CD8-positive, alpha-beta memory T cell (primary cell): ENCODE data around the gene TMTC1. TPM values are rescaled to one million over a fixed set of nuclear protein-coding genes. Genes with fewer than 3 reads are reported as not detected.

ENCODE experiments used
- CTCF ChIA-PET: fragments of 350-600 bp; sonication (Branson Sonifier 250); formaldehyde crosslinking; loops from one replicate; lab custom pipeline; 2021; ENCODE audit warnings: antibody characterized with exemption; lab: Charles Lee
- POLR2A ChIA-PET: fragments of 350-600 bp; sonication (Branson Sonifier 250); formaldehyde crosslinking; loops from one replicate; lab custom pipeline; 2021; ENCODE audit warnings: antibody characterized with exemption; lab: Charles Lee
- DNase-seq, 5 donors: peaks; one replicate each; pipeline versions ENCODE4 v3.0.0 to v3.0.0-alpha.2; 2020 to 2022; ENCODE audit warnings: mixed read lengths in 1 of 5
- H3K27ac ChIP-seq: one replicate; pipeline ENCODE4 v1.7.0; 2013; ENCODE audit warnings: low read depth, mild to moderate bottlenecking, low read length, moderate library complexity
- H3K27me3 ChIP-seq: 2 replicates; pipeline ENCODE4 v1.7.0; 2013; ENCODE audit warnings: low read length, mild to moderate bottlenecking; ENCODE audit not compliant: insufficient read depth, poor library complexity, severe bottlenecking
- H3K36me3 ChIP-seq: 2 replicates; pipeline ENCODE4 v1.7.0; 2013; ENCODE audit warnings: mild to moderate bottlenecking, low read length, moderate library complexity; ENCODE audit not compliant: insufficient read depth
- H3K4me1 ChIP-seq: 2 replicates; pipeline ENCODE4 v1.7.0; 2013; ENCODE audit warnings: mild to moderate bottlenecking, low read length, moderate library complexity; ENCODE audit not compliant: insufficient read depth
- H3K4me3 ChIP-seq: 2 replicates; pipeline ENCODE4 v1.7.0; 2013; ENCODE audit warnings: mild to moderate bottlenecking, low read length
- H3K9me3 ChIP-seq: 2 replicates; pipeline ENCODE4 v1.7.0; 2013; ENCODE audit warnings: mild to moderate bottlenecking, low read length
- H3K27ac Mint-ChIP-seq, 8 donors: one replicate each; pipeline ENCODE4 v1.8.0; 2020 to 2021; ENCODE audit warnings: mixed read lengths in 8 of 8, mild to moderate bottlenecking in 6 of 8, inconsistent platforms in 3 of 8, moderate library complexity in 3 of 8
- H3K27me3 Mint-ChIP-seq, 2 donors: one replicate each; pipeline ENCODE4 v1.8.0; 2020 to 2021; ENCODE audit warnings: mixed read lengths in 2 of 2, mild to moderate bottlenecking in 1 of 2, moderate library complexity in 1 of 2
- H3K36me3 Mint-ChIP-seq, 3 donors: one replicate each; pipeline ENCODE4 v1.8.0; 2020 to 2021; ENCODE audit warnings: mixed read lengths in 3 of 3, inconsistent platforms in 1 of 3, mild to moderate bottlenecking in 1 of 3
- H3K4me1 Mint-ChIP-seq, 3 donors: one replicate each; pipeline ENCODE4 v1.8.0; 2020 to 2021; ENCODE audit warnings: mixed read lengths in 3 of 3, inconsistent platforms in 1 of 3, mild to moderate bottlenecking in 1 of 3
- H3K4me3 Mint-ChIP-seq, 7 donors: one replicate each; pipeline ENCODE4 v1.8.0; 2020 to 2021; ENCODE audit warnings: mixed read lengths in 7 of 7, mild to moderate bottlenecking in 6 of 7, moderate library complexity in 4 of 7, inconsistent platforms in 2 of 7
- H3K9me3 Mint-ChIP-seq, 5 donors: one replicate each; pipeline ENCODE4 v1.8.0; 2020 to 2022; ENCODE audit warnings: mixed read lengths in 5 of 5, mild to moderate bottlenecking in 3 of 5, moderate library complexity in 2 of 5, inconsistent platforms in 1 of 5
- polyA plus RNA-seq: library from polyadenylated mRNA; unstranded; fragments of 300-500 nt; fragmentation: Illumina TruSeq; gene quantifications from one replicate; pipeline ENCODE4 v1.2.3, GENCODE V29; 2021
- total RNA-seq, 2 experiments: library from RNA; stranded (reverse); gene quantifications; one replicate each; pipeline ENCODE4 v1.2.3, GENCODE V29; 2021

The TMTC1 gene
- total and polyA plus RNA-seq, 3 experiments from 2014 or later: not detected

DNA sequence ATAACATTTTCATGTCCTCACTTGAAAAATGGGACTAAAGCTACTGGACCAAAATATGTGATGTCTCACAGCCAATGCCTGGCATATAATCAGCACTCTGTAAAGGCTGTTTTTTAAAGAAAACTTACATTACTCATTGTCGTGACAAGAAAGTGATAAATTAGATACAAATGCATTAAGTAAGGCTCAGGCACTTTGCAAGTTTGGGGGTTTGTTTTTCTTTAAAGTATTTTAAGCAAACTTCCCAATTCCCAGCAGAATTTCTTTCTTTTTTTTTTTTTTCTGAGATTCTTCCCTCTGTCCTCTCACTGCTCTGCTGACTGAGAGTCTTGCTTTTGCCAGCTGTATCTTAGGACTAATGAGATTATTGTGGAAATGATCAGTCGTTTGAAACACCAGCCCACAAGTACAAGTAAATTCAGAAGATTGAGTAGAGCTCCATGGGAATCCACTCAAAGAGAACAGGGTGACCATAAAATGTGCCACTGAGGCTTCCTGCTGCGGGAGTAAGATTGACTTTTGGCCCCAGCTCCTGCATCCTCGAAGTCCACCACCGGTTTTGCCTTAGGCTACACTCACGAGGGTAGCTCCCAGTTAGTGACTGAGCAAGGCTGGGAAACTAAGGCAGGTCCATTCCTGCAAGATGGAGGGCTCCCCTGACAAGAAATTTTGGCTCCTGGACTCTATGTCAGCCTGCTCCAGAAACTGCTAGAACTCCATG lies 82.8 kb downstream of the TMTC1 start:
- POLR2A ChIA-PET: no interaction called here
- Mint-ChIP-seq H3K4me3 (no peak overlapping the region), H3K27me3 (peaks cover 0 to 6% of the 10 kb centered on the region in 2 donors), H3K4me1 (no peaks in the 10 kb centered on the region), H3K27ac (peak overlapping the region in 1 of 8 donors; percentile 61), H3K9me3 (peaks cover 0 to 3% (median 0%) of the 10 kb centered on the region in 5 donors), H3K36me3 (no peaks in the 10 kb centered on the region)
- Histone ChIP-seq H3K36me3 (no peaks in the 10 kb centered on the region), H3K9me3 (no peaks in the 10 kb centered on the region), H3K27ac (no peak overlapping the region), H3K4me3 (no peak overlapping the region), H3K27me3 (no peaks in the 10 kb centered on the region), H3K4me1 (no peaks in the 10 kb centered on the region)
- CTCF ChIA-PET: no interaction called here
- no peak for DNase-seq

DNA sequence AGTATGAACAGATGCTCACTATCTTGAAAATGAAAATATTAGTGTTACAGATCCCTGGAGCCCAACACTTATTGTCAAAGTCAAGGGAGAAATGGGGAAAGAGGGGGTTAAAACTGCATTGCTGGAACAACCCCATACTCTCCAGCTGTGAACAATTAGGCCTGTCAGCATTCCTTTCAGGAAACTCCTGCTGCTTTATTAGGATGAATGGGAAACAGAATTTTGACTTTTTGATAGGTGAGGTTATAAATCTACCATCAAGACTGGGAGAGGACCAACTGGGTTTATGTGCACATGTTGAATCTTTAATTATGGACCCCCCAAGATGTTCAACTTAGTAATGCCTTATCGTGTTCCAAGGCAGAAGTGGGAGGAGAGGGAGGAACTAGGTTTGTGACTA lies 85.0 kb downstream of the TMTC1 start:
- POLR2A ChIA-PET: no interaction called here

DNA sequence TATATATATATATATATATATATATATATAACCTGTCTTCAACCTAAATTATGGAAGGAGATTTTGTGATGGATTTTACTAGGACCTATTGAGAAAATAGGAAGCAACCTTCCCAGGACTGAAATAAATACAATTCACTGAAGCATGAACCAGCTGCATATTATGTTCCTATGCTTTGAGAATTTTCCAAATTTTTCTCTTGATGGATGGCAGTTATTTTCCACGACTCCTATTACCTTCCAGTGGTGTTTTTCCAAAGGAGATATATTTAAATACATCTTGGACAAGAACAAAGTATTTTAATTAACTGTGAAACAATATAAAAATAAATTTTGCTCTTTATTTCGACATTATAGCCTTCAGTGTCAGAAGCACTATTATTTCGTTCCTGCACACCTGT lies 87.9 kb downstream of the TMTC1 start:
- ChIA-PET POLR2A (no interaction called here), CTCF (no interaction called here)

More for the DNA sequence above, 85.0 kb downstream of the TMTC1 start:
- Mint-ChIP-seq H3K4me3 (no peak overlapping the region), H3K27me3 (peaks cover 0 to 6% of the 10 kb centered on the region in 2 donors), H3K4me1 (no peaks in the 10 kb centered on the region), H3K36me3 (no peaks in the 10 kb centered on the region), H3K27ac (no peak overlapping the region), H3K9me3 (peaks cover 0 to 5% (median 0%) of the 10 kb centered on the region in 5 donors)
- Histone ChIP-seq H3K4me1 (no peaks in the 10 kb centered on the region), H3K36me3 (no peaks in the 10 kb centered on the region), H3K27ac (no peak overlapping the region), H3K4me3 (no peak overlapping the region), H3K27me3 (no peaks in the 10 kb centered on the region), H3K9me3 (no peaks in the 10 kb centered on the region)
- CTCF ChIA-PET: no interaction called here
- DNase-seq: no peak

DNA sequence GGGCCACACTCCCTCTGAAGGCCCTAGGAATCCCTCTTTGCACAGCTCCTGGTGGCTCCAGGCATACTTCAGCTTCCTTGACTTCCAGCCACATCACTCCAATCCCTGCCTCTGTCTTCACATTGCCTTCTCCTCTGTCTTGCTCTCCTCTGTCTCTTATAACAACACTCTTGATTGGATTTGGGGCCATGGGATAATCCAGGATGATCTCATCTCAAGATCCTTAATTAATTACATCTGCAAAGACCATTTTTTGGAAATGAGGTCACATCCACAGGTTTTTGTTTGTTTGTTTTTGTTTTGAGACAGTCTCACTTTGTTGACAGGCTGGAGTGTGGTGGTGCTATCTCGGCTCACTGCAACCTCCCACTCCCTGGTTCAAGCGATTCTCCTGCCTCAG lies 88.7 kb downstream of the TMTC1 start:
- Mint-ChIP-seq H3K4me1 (no peaks in the 10 kb centered on the region), H3K4me3 (no peak overlapping the region), H3K9me3 (peaks cover 0 to 5% (median 0%) of the 10 kb centered on the region in 5 donors), H3K36me3 (no peaks in the 10 kb centered on the region), H3K27ac (no peak overlapping the region), H3K27me3 (peaks cover 0 to under 1% of the 10 kb centered on the region in 2 donors)
- ChIA-PET CTCF (no interaction called here), POLR2A (no interaction called here)
- no peak overlapping the region for H3K27ac ChIP-seq
- H3K4me1 ChIP-seq: no peaks in the 10 kb centered on the region
- no peaks in the 10 kb centered on the region for H3K27me3 ChIP-seq
- no peak overlapping the region for H3K4me3 ChIP-seq
- no peaks in the 10 kb centered on the region for H3K9me3 ChIP-seq
- DNase-seq: no peak
- no peaks in the 10 kb centered on the region for H3K36me3 ChIP-seq

More for the DNA sequence above, 87.9 kb downstream of the TMTC1 start:
- no peaks in the 10 kb centered on the region for H3K36me3 Mint-ChIP-seq
- Histone ChIP-seq H3K27ac (no peak overlapping the region), H3K27me3 (no peaks in the 10 kb centered on the region), H3K9me3 (no peaks in the 10 kb centered on the region), H3K36me3 (no peaks in the 10 kb centered on the region), H3K4me1 (no peaks in the 10 kb centered on the region), H3K4me3 (no peak overlapping the region)
- no peaks in the 10 kb centered on the region for H3K4me1 Mint-ChIP-seq
- peaks cover 0 to 5% (median 0%) of the 10 kb centered on the region in 5 donors for H3K9me3 Mint-ChIP-seq
- H3K4me3 Mint-ChIP-seq: no peak overlapping the region
- no peak for DNase-seq
- H3K27ac Mint-ChIP-seq: no peak overlapping the region
- peaks cover 0 to 4% of the 10 kb centered on the region in 2 donors for H3K27me3 Mint-ChIP-seq

DNA sequence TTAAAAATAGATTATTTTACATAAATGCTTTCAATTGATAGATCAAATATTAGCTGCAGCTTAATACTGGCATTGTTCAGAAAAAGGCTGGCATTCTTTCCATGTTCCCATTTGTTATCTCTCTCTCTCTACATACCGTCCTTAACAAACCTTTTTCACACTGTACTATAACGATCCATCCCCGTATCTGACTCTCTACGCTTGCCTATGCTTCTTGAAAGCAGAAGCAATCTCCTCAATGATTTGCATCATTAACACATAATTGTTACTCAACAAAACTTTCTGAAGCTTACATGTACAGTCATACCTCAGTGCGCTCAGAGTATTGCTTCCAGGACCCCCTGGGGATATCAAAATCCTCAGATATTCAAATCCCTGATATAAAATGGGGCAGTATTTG lies 89.7 kb downstream of the TMTC1 start:
- no peaks in the 10 kb centered on the region for H3K27me3 ChIP-seq
- H3K27ac Mint-ChIP-seq: no peak overlapping the region
- H3K27ac ChIP-seq: no peak overlapping the region
- ChIA-PET POLR2A (no interaction called here), CTCF (interaction anchor here (1.1 kb wide), 1 partner anchor 10 kb away, joined by 3 read pairs; no protein-coding TSS in a partner anchor)
- no peaks in the 10 kb centered on the region for H3K9me3 ChIP-seq
- no peak overlapping the region for H3K4me3 Mint-ChIP-seq
- no peak for DNase-seq
- H3K36me3 ChIP-seq: no peaks in the 10 kb centered on the region
- no peaks in the 10 kb centered on the region for H3K4me1 Mint-ChIP-seq
- H3K27me3 Mint-ChIP-seq: peaks cover 0 to 6% of the 10 kb centered on the region in 2 donors
- H3K4me1 ChIP-seq: no peaks in the 10 kb centered on the region
- H3K4me3 ChIP-seq: no peak overlapping the region
- H3K9me3 Mint-ChIP-seq: peaks cover 0 to 5% (median 0%) of the 10 kb centered on the region in 5 donors
- H3K36me3 Mint-ChIP-seq: no peaks in the 10 kb centered on the region

DNA sequence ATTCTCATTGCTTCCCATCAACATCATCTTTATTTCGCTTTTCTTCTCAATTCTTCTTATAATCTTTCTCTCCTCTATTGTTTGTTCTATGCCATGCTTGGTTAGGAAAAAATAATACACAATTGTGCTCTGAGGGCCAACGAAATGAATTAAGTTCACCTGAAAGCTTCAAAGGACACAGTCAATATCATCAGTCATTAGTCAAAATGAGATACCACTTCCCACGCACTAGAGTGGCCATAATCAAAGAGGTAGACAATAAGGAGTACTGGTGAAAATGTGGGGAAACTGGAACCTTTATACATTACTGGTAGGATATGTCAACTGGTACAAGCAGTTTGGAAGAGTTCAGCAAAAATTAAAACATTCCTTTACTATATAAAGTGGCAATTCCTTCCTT lies 91.5 kb downstream of the TMTC1 start:
- no peaks in the 10 kb centered on the region for H3K4me1 Mint-ChIP-seq
- H3K27me3 Mint-ChIP-seq: peaks cover 0 to 6% of the 10 kb centered on the region in 2 donors
- no peak for DNase-seq
- Histone ChIP-seq H3K9me3 (no peaks in the 10 kb centered on the region), H3K36me3 (no peaks in the 10 kb centered on the region), H3K4me3 (no peak overlapping the region), H3K27ac (no peak overlapping the region), H3K27me3 (no peaks in the 10 kb centered on the region), H3K4me1 (no peaks in the 10 kb centered on the region)
- no peak overlapping the region for H3K27ac Mint-ChIP-seq
- H3K4me3 Mint-ChIP-seq: no peak overlapping the region
- H3K9me3 Mint-ChIP-seq: peaks cover 0 to 4% (median 0%) of the 10 kb centered on the region in 5 donors
- H3K36me3 Mint-ChIP-seq: no peaks in the 10 kb centered on the region
- POLR2A ChIA-PET: no interaction called here
- CTCF ChIA-PET: no interaction called here

DNA sequence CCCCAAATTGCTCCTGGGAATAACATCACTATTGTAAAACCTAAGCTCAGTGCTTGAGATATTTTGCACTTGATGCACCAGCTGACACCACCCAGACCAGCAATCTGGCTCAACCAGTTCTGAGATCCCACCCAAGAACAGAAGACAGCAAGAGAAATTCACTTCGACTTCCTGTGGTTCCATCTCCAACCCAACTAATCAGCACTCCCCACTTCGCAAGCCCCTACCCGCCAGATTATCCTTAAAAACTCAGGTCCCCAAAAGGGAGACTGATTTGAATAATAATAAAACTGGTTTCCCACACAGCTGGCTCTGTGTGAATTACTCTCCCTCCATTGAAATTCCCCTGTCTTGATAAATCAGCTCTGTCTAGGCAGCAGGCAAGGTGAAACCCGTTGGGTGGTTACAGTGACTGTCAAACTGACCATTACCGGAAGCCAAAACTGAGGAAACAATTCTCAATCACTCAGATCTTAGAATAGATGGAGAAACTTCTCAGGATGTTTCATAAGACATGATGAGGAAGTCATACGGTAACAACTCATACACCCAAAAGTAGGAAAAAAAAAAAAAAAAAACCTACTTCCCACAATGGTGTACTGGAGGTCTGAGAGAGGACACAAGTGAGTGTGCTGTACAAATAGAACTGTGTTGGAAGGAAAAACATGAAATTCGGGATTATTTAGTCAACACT lies 92.4 kb downstream of the TMTC1 start:
- H3K27ac ChIP-seq: no peak overlapping the region
- no peak for DNase-seq
- H3K36me3 Mint-ChIP-seq: no peaks in the 10 kb centered on the region

DNA sequence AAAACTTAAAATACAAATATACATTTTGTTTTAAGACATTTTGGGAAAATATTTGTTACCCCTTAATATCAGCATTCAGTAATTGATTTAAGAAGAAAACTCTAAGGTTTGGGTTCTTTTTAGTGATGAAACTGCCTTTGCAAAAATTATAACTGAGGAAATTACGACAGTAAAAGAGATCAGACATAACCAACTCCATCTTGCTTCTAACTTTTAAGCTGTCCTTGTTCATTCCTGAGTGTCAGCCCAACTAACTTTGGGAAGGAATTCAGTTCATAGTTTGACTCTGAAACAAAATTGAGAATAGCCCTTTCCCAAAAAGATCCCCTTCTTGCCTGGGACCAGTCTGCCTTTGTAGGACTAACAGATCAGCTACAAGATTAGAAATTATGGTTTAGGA lies 93.0 kb downstream of the TMTC1 start:
- Histone ChIP-seq H3K4me1 (no peaks in the 10 kb centered on the region), H3K4me3 (no peak overlapping the region), H3K36me3 (no peaks in the 10 kb centered on the region), H3K27me3 (no peaks in the 10 kb centered on the region), H3K9me3 (no peaks in the 10 kb centered on the region), H3K27ac (no peak overlapping the region)
- Mint-ChIP-seq H3K4me1 (no peaks in the 10 kb centered on the region), H3K36me3 (no peaks in the 10 kb centered on the region), H3K27ac (no peak overlapping the region), H3K27me3 (peaks cover 0 to 6% of the 10 kb centered on the region in 2 donors), H3K9me3 (peaks cover 0 to 2% (median 0%) of the 10 kb centered on the region in 5 donors), H3K4me3 (no peak overlapping the region)
- POLR2A ChIA-PET: no interaction called here
- CTCF ChIA-PET: no interaction called here
- no peak for DNase-seq

More for the DNA sequence above, 92.4 kb downstream of the TMTC1 start:
- Histone ChIP-seq H3K27me3 (no peaks in the 10 kb centered on the region), H3K9me3 (no peaks in the 10 kb centered on the region), H3K4me1 (no peaks in the 10 kb centered on the region), H3K4me3 (no peak overlapping the region), H3K36me3 (no peaks in the 10 kb centered on the region)
- H3K4me3 Mint-ChIP-seq: no peak overlapping the region
- H3K4me1 Mint-ChIP-seq: no peaks in the 10 kb centered on the region
- ChIA-PET CTCF (no interaction called here), POLR2A (no interaction called here)
- H3K27ac Mint-ChIP-seq: no peak overlapping the region
- peaks cover 0 to 6% of the 10 kb centered on the region in 2 donors for H3K27me3 Mint-ChIP-seq
- H3K9me3 Mint-ChIP-seq: peaks cover 0 to 2% (median 0%) of the 10 kb centered on the region in 5 donors
